ENCODE results near the gene MIB1.

The MIB1 gene

GRCh38 chr18:21853016-21853415 lies 112.4 kb downstream of the MIB1 start:
- TF ChIP-seq POU6F1 (CRISPR knock-in tag; IDR thresholded peaks at IDR 0.05; ENCODE audit: borderline replicate concordance, low read depth) = no peak
- TF ChIP-seq GLIS3 (CRISPR knock-in tag; IDR thresholded peaks at IDR 0.05) = no peak
- no peak for TF ChIP-seq OSR1 (CRISPR knock-in tag; IDR thresholded peaks at IDR 0.05)
- TF ChIP-seq PPARA (CRISPR knock-in tag; IDR thresholded peaks at IDR 0.05; ENCODE audit: borderline replicate concordance) = no peak
- TF ChIP-seq ZFP3 (CRISPR knock-in tag; IDR thresholded peaks at IDR 0.05) = no peak
- no peak for TF ChIP-seq ARNTL (CRISPR knock-in tag; IDR thresholded peaks at IDR 0.05; ENCODE audit: borderline replicate concordance, low read depth)
- TF ChIP-seq ESRRG (CRISPR knock-in tag; IDR thresholded peaks at IDR 0.05) = no peak
- TF ChIP-seq TCF4 (CRISPR knock-in tag; IDR thresholded peaks at IDR 0.05; ENCODE audit: borderline replicate concordance) = no peak
- no peak for TF ChIP-seq CSRNP3 (CRISPR knock-in tag; IDR thresholded peaks at IDR 0.05)
- no peak for TF ChIP-seq ZC3H10 (CRISPR knock-in tag; IDR thresholded peaks at IDR 0.05)
- TF ChIP-seq PATZ1 (CRISPR knock-in tag; IDR thresholded peaks at IDR 0.05; ENCODE audit: borderline replicate concordance) = no peak
- no peak for TF ChIP-seq ZNF70 (CRISPR knock-in tag; IDR thresholded peaks at IDR 0.05)
- TF ChIP-seq ISL1 (CRISPR knock-in tag; IDR thresholded peaks at IDR 0.05) = no peak
- no peak for TF ChIP-seq ZNF565 (CRISPR knock-in tag; conservative IDR thresholded peaks at IDR 0.05; ENCODE audit: low read depth)
- TF ChIP-seq BACH2 (CRISPR knock-in tag; IDR thresholded peaks at IDR 0.05; ENCODE audit: borderline replicate concordance) = no peak

GRCh38 chr18:21853775-21854552 lies 113.4 kb downstream of the MIB1 start:
- no peak for TF ChIP-seq ZC3H10 (CRISPR knock-in tag; IDR thresholded peaks at IDR 0.05)
- TF ChIP-seq PATZ1 (CRISPR knock-in tag; IDR thresholded peaks at IDR 0.05; ENCODE audit: borderline replicate concordance) = no peak
- TF ChIP-seq OSR1 (CRISPR knock-in tag; IDR thresholded peaks at IDR 0.05) = no peak
- no peak for TF ChIP-seq POU6F1 (CRISPR knock-in tag; IDR thresholded peaks at IDR 0.05; ENCODE audit: borderline replicate concordance, low read depth)
- no peak for TF ChIP-seq ISL1 (CRISPR knock-in tag; IDR thresholded peaks at IDR 0.05)
- no peak for TF ChIP-seq ARNTL (CRISPR knock-in tag; IDR thresholded peaks at IDR 0.05; ENCODE audit: borderline replicate concordance, low read depth)
- TF ChIP-seq SNAI2 (CRISPR knock-in tag; IDR thresholded peaks at IDR 0.05) = no peak
- TF ChIP-seq TSHZ2 (CRISPR knock-in tag; IDR thresholded peaks at IDR 0.05) = no peak
- no peak for TF ChIP-seq CSDC2 (CRISPR knock-in tag; IDR thresholded peaks at IDR 0.05)
- TF ChIP-seq ZNF8 (CRISPR knock-in tag; IDR thresholded peaks at IDR 0.05) = no peak
- TF ChIP-seq ZNF70 (CRISPR knock-in tag; IDR thresholded peaks at IDR 0.05) = no peak
- TF ChIP-seq CREB5 (CRISPR knock-in tag; IDR thresholded peaks at IDR 0.05; ENCODE audit: low read depth) = no peak
- no peak for TF ChIP-seq ESRRG (CRISPR knock-in tag; IDR thresholded peaks at IDR 0.05)
- no peak for ATAC-seq

More at GRCh38 chr18:21853016-21853415, 112.4 kb downstream of the MIB1 start:
- no peak for ATAC-seq

Measured in SK-N-SH treated with all-trans-retinoic acid at 6 μM for 48 hours (cell line).